ENCODE measurements around the gene PABPC3. TPM values are rescaled to one million over a fixed set of nuclear protein-coding genes. Genes with fewer than 3 reads are reported as not detected.

The PABPC3 gene
- total RNA-seq, 2 experiments from 2014 or later = 0.13 to 0.49 TPM

- Histone ChIP-seq H3K4me3 (ENCODE audit: low read depth, low read length, poor library complexity, severe bottlenecking) (no peak overlapping the region), H3K4me1 (ENCODE audit: insufficient read depth, low read length, poor library complexity, severe bottlenecking) (no peaks in the 10 kb centered on the region), H4K20me1 (ENCODE audit: insufficient read depth, low read length) (no peaks in the 10 kb centered on the region), H3K4me2 (ENCODE audit: low read length) (no peak overlapping the region), H3K27ac (ENCODE audit: low read depth, low read length, poor library complexity, severe bottlenecking) (no peak overlapping the region), H2AFZ (ENCODE audit: low read length) (no peak overlapping the region), H3K9me3 (ENCODE audit: low read length) (no peaks in the 10 kb centered on the region), H3K9me2 (ENCODE audit: insufficient read depth, low read length) (no peaks in the 10 kb centered on the region), H3K79me2 (ENCODE audit: insufficient read depth, low read depth, low read length) (no peaks in the 10 kb centered on the region), H3K36me3 (ENCODE audit: insufficient read depth, low read length) (no peaks in the 10 kb centered on the region)
- no peak for TF ChIP-seq EZH2phosphoT487 (IDR thresholded peaks at IDR 0.05; ENCODE audit: borderline replicate concordance, low read depth, low read length)
- TF ChIP-seq CTCF (conservative IDR thresholded peaks at IDR 0.05; ENCODE audit: low read length) = no peak
- BruUV-seq (replicated peaks) = no TSS peak
- ChIA-PET CTCF (ENCODE audit: unreplicated experiment) (no interaction called here), POLR2A (no interaction called here)
- no peak for DNase-seq (ENCODE audit: low spot score)
- intact Hi-C loops (cut with micrococcal nuclease; ENCODE audit: unreplicated experiment) = no loop called here
Observed at GRCh38 chr13:25132751-25133390, 36.9 kb downstream of the PABPC3 start.

GRCh38 chr13:25135896-25136295 is 40.0 kb downstream of the PABPC3 start:
- DNase-seq (ENCODE audit: low spot score) = no peak
- ChIA-PET POLR2A (no interaction called here), CTCF (ENCODE audit: unreplicated experiment) (no interaction called here)
- H2AFZ ChIP-seq (ENCODE audit: low read length) = no peak overlapping the region
- TF ChIP-seq EZH2phosphoT487 (IDR thresholded peaks at IDR 0.05; ENCODE audit: borderline replicate concordance, low read depth, low read length) (no peak), CTCF (conservative IDR thresholded peaks at IDR 0.05; ENCODE audit: low read length) (no peak)
- H3K36me3 ChIP-seq (ENCODE audit: insufficient read depth, low read length) = no peaks in the 10 kb centered on the region
- no peak overlapping the region for H3K4me2 ChIP-seq (ENCODE audit: low read length)
- no peaks in the 10 kb centered on the region for H4K20me1 ChIP-seq (ENCODE audit: insufficient read depth, low read length)
- no peaks in the 10 kb centered on the region for H3K9me3 ChIP-seq (ENCODE audit: low read length)
- no peaks in the 10 kb centered on the region for H3K4me1 ChIP-seq (ENCODE audit: insufficient read depth, low read length, poor library complexity, severe bottlenecking)
- H3K9me2 ChIP-seq (ENCODE audit: insufficient read depth, low read length) = no peaks in the 10 kb centered on the region
- no peaks in the 10 kb centered on the region for H3K79me2 ChIP-seq (ENCODE audit: insufficient read depth, low read depth, low read length)
- no peak overlapping the region for H3K4me3 ChIP-seq (ENCODE audit: low read depth, low read length, poor library complexity, severe bottlenecking)
- no peak overlapping the region for H3K27ac ChIP-seq (ENCODE audit: low read depth, low read length, poor library complexity, severe bottlenecking)
- intact Hi-C loops (cut with micrococcal nuclease; ENCODE audit: unreplicated experiment) = no loop called here
- no TSS peak for BruUV-seq (replicated peaks)

GRCh38 chr13:25136880-25137787 is 41.2 kb downstream of the PABPC3 start:
- ChIA-PET CTCF (ENCODE audit: unreplicated experiment) (no interaction called here), POLR2A (interaction anchor here (0.6 kb wide), 1 partner anchor 112 kb away, joined by 3 read pairs; no protein-coding TSS in a partner anchor)
- Histone ChIP-seq H3K36me3 (ENCODE audit: insufficient read depth, low read length) (no peaks in the 10 kb centered on the region), H3K9me3 (ENCODE audit: low read length) (no peaks in the 10 kb centered on the region), H3K79me2 (ENCODE audit: insufficient read depth, low read depth, low read length) (no peaks in the 10 kb centered on the region), H3K9me2 (ENCODE audit: insufficient read depth, low read length) (no peaks in the 10 kb centered on the region), H3K4me1 (ENCODE audit: insufficient read depth, low read length, poor library complexity, severe bottlenecking) (no peaks in the 10 kb centered on the region), H2AFZ (ENCODE audit: low read length) (no peak overlapping the region), H3K27ac (ENCODE audit: low read depth, low read length, poor library complexity, severe bottlenecking) (no peak overlapping the region), H3K4me2 (ENCODE audit: low read length) (no peak overlapping the region), H4K20me1 (ENCODE audit: insufficient read depth, low read length) (no peaks in the 10 kb centered on the region), H3K4me3 (ENCODE audit: low read depth, low read length, poor library complexity, severe bottlenecking) (no peak overlapping the region)
- no TSS peak for BruUV-seq (replicated peaks)
- intact Hi-C loops (cut with micrococcal nuclease; ENCODE audit: unreplicated experiment) = no loop called here
- TF ChIP-seq EZH2phosphoT487 (IDR thresholded peaks at IDR 0.05; ENCODE audit: borderline replicate concordance, low read depth, low read length) (no peak), CTCF (conservative IDR thresholded peaks at IDR 0.05; ENCODE audit: low read length) (no peak)
- no peak for DNase-seq (ENCODE audit: low spot score)
